ENCODE measurements around the gene SPINT1.
"Not testable (repeated sequence)": the region's sequence is repeated elsewhere in the genome, so short reads cannot be mapped to it uniquely, and the experiment has no call there.

The SPINT1 gene

DNA sequence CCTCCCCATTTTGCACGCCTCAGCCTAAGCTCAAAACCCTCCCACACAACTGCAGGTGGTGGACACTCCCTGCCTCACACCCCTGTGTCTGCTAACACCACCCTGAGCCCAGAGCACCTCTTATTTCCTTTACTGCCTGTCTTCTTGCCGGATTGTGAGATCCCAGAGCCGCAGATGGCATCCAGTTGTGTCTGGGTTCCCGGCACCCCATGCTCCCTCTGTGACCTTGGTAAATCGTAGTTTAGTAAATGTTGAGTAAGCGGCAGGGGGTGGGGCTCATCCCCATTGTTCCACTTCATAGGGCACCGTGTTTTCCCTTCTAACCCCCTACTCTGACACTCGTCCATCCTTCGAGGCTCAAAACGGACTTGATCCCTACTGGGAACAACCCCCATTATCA lies 14.9 kb downstream of the SPINT1 start:
- DNase-seq (ENCODE audit: low spot score) = no peak

DNA sequence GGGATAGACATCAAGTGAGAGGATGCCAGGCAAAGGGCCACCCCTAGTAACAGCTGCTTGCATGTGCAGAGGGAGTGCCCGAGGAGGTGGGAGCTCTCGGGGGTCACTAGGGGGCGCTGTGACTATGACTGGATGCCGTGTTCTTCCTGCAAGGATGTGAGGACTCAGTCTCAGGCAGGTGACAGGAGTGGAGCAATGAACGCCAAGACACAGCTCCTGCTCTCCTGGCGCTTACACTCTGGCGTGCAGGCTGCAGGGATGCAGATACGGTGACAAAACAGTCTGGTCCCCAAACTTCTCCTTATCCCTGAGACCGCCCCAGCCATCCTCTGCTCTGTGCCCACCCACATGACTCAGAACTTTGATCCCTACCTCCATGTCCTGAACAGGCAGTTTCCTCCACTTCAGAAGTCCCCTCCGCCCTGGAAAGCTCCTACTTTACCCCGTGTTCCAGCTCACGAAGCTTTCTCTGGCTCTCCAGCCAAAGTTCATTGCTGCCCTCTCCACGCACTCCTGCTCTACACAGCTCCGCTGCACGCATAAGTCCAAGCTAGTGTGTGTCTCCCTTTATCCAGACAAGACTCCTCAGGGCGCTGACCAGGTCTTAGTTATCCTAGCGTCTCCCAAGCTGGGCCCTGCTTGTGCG lies 15.5 kb downstream of the SPINT1 start:
- DNase-seq (ENCODE audit: low spot score) = peak; percentile 74

DNA sequence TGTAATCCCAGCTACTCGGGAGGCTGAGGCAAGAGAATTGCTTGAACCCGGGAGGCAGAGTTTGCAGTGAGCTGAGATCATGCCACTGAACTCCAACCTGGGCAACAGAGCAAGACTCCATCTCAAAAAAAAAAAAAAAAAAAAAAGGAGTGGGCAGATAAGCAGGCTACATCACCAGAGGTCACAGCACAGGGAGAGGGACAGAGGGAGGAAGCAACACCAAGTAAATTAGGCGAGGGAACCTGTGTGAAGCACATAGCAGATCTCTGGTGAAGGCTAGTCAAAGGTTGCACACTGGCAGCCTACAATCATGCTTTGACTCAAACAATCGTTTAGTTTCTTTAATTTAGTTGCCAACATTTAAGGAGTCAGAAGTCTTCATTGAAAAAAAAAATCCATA lies 17.3 kb downstream of the SPINT1 start:
- DNase-seq (ENCODE audit: low spot score) = not testable (repeated sequence)

DNA sequence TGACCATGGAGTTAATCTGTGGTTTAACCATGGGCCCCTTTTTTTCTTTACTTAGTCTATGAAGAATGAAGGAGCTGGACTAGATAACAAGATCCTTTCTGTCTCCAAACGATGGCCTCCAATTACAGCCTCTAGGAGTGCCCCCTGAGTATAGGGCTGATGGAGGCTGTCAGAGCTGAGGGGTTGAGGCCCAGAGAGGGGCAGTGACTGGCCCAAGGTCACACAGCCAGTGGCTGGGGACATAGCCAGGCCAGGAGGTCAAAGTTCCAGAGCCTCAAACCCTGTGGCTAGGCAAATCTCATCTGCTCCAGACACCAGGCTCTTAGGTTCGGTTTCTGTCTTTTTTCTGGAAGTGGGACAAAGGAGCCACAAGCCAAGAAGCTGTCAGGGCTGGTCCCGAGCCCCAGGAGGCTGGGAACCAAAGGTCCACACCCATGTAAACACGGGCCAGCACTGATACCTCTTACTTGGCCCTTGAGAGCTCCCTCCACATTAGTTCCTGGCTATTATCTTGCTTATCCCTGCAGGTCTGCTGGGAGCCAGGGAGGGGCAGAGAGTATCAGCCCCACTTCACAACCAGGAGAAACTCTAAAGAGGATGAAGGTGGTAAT lies 19.9 kb downstream of the SPINT1 start:
- DNase-seq (ENCODE audit: low spot score) = no peak

DNA sequence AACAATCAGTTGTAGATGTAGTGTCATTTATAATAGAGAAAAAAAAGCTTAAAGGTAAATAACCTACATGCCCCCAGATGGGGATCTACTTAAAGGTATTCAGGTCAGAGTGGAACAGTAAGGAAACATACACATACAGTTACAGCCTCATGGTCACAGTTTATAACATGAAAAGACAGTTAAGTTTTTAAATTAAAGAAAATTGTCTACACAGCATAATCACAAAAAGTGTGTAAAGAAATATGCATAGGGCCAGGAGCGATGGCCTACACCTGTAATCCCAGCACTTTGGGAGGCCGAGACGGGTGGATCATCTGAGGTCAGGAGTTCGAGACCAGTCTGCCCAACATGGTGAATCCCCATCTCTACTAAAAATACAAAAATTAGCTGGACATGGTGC lies 23.4 kb downstream of the SPINT1 start:
- DNase-seq (ENCODE audit: low spot score) = no peak

DNA sequence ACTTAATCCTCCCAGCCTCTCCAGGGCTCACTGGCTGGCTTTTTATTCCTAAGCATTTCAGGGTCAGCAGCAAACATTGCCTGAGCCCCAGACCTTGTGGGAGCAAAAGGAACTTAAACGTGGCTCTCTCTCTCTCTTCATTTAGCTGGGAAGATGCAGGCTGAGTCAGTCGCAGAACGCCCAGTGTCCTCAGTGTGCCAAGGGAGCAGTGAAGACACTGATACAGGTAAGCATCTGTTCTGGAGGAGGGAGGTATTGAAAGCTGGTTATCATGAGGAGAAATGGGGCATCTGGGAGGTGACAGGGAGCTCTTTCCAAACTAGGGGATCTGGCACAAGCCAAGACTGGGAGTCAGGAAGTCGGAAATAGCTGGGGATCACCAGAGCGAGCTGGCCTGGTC lies 25.8 kb downstream of the SPINT1 start:
- DNase-seq (ENCODE audit: low spot score) = no peak

DNA sequence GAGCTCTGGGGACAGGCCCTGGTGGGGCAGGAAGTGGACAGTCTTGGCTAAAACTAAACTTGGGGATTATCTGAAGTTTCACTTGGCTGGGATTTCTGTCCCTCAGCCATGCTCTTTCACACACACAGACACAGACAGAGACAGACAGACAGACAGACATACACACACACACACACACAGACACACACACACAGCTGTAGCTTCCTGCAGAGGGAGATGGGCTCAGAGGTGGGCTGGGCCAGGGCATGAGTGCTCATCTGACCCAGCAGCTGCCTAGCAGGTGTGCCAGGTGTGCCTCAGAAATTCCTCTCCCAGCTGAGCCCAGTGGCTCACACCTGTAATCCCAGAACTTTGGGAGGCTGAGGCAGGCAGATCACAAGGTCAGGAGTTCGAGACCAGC lies 26.9 kb downstream of the SPINT1 start:
- DNase-seq (ENCODE audit: low spot score) = no peak

DNA sequence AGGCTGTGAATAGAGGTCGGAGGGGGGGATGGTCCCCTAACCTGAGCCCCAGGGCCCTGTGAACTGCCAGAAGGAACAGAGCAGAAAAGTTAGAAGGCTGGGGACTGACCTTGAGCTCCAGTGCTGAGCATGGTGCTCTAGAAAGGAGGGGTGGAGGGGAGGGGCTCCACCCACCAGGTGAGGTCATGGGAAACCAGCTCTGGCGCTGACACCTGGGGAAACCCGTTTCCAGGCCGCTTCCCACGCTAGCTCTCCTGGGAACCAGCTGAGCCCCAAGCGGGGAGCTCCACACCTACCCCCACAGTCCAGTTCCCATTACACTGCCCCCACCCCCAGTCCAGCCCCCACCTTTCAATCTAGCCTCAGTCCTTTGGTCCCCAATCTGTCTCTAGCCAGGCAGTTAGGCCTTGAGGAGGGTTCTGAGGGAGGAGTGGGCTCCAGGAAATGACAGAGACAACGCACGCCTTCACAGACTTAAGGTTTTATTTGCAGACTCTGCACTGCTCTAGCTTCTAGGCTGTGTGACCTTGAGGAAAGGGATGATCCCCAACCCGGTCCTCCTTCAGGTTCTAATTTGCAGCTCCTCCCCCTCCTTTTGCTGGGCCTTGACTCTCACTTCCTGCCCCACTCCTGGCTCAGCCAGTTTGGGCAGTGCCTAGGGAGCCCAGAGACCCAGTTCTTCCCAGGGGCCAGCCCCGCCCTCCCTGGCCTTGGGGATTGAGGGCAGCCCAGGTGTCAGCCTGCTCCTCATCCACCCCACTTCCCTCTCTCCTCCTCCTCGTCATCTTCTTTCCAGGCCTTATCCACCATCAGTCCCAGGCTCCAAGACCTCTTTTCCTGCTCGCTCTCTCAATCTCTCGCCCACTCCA lies 28.1 kb downstream of the SPINT1 start:
- DNase-seq (ENCODE audit: low spot score) = no peak

DNA sequence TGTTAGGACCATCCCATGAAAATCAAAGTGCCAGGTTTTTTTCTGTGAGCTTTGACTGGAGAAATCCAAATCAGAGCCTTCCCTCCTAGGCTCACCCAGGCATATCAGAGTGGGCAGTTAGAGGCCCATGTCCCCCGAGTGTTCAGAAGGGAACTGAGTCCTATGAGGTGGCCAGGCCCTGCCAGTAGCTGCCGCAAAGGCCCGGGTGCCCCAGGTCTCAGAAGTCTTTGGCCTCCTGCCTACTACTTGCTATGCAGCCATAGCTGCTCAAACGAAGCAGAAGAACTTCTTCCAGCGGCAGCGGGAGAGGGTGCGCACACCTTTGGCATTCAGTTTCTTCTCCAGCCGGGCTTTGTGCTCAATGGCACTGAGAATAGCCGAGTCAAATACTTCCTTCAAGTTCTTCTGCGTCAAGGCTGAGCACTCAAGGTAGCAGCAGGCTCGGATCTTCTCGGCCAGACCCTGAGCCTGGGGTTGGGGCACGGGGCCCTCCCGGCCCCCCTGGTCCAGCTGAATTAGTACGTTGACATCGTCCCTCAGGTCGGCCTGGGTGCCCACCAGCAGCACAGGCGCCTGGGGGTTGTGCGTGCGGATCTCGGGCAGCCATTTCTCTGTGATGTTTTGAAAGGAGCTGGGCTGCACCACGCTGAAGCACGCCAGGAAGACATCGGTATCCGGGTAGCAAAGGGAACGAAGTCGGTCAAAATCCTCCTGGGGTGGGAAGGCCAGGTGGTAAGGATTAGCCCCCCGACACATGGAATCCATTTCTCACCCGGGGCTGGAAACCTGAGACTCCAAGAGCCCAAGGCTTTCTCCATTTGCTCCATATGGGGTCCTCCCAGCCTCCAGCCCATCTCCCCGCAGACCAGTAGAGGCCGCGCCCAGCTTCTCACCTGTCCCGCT lies 29.2 kb downstream of the SPINT1 start:
- no peak for DNase-seq (ENCODE audit: low spot score)

DNA sequence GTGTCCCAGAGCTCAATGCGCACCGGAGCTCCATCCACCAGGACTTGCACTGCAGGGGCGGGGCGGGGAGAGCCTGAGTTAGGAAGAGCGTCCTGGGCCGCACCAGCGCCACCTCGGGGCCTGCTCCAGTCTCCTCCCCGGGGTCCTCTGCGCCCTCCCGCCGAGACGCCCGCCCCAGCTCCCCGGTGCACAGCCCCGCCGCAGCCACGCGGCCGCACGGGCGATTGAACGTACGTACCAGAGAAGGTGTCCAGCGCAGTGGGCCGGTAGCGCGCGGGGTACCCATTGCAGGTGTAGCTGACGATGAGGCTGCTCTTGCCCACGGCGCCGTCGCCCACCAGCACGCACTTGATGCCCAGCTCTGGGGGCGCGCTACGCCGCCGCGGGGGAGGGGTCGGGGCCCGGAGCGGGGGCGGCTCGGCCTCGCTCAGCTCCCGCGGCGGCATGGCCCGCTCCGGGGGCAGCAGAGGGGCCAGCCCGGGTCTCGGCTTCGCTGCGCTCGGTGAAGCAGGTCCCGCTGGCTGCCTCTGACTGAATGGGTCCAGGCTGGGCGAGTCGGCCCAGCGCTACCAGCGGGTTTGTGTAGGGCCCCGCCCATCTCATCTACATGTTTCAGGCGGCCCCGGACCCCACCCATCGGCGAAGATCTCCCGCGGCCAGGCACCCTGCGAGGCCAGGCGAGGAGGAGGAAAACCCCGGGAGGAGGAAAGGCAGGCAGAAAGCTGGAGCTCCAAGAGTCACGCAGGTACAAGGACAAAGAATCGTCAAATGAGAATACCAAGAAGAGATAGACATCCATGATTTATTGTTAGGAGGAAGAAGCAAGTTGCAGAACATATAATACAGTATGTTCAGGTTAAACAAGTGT lies 30.1 kb downstream of the SPINT1 start, which contains the start of gene RHOV:
Gene RHOV, minus strand, starts transcription at position 541 of the 868 bp plus-strand sequence. Its CDS starts 95 bp downstream, at position 446.
- DNase-seq (ENCODE audit: low spot score) = peak; percentile 66

DNA sequence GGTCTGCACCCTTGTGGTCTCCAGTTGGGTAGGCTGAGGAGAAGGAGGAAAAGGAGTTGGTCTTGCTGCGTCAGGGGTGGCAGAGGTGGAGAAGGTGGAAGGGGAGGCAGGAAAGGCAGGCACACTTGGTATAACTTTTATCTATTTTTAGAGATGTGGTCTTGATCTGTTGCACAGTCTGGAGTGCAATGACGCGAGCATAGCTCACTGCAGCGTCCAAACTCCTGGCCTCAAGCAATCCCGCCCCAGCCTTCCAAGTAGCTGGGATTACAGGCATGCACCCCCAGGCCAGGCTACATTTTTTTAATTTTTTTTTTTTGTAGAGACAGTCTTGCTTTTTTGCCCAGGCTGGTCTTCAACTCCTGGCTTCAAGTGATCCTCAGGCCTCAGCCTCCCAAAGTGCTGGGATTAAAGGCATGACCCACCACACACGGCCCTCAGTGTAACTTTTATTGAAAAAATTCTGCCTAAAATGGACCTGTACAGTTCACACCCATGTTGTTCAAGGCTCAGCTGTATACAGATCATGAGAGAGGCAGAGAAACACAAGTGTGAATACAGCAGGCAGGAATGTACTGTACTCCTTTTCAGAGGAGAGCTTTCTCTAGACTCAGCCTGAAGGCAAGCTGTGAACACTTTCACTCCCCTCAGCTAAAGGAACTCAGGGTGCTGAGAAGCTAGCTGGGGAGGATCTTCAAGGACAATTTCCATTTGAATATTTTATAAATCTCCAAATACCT lies 32.3 kb downstream of the SPINT1 start:
- no peak for DNase-seq (ENCODE audit: low spot score)

DNA sequence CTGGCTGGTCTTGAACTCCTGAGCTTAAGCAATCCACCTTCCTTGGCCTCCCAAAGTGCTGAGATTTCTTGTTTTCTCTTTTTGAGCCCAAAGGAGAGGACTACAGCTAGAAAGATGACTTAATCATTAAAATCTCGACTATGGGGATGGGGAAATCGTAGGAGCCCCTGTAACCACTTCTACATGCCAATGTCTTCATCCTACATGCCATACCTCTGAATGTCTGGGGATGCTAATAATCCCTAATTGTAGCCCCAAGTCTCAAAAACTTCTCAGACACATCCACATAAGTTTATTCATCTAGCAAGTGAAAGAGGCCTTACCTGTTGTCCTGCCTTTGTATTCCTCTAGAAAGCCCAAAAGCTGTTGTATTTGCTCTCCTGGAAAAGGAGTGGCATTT lies 33.8 kb downstream of the SPINT1 start:
- no peak for DNase-seq (ENCODE audit: low spot score)

DNA sequence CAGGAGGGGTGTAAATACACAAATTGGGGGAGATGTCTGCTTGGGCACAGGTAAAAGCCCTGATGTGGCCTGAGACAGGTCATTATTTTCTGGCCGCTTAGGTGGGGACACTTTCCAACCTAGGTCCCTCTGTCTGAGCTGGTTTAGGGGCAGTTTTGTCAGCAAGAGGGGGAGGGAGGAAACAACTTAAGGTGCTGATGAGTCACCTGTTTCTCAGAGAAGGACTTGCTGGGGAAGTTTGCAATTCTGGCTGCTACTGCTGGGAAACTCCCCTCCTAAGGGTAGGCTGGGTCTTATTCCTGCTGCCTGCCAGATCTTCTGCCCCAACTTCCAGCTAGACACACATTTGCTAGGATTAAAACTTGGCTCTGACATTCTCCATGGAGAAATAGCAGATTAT lies 34.9 kb downstream of the SPINT1 start:
- DNase-seq (ENCODE audit: low spot score) = no peak

DNA sequence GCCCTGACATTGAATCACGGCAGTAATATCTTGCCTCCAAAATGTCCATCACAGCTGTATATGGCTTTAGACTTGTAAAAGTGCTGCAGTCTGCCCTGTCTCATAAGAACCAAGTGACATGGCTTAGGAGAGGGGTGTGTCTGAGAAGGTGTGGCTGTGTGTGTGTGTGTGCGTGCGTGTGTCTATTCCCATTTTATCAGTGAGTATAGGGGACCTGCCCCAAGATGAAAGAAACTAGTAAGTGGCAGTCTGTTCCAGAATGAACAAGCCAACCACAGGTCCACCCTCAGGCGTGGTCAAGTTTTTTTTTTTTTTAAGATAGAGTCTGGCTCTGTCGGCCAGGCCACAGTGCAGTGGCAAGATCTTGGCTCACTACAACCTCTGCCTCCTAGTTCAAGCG lies 35.8 kb downstream of the SPINT1 start:
- DNase-seq (ENCODE audit: low spot score) = no peak

DNA sequence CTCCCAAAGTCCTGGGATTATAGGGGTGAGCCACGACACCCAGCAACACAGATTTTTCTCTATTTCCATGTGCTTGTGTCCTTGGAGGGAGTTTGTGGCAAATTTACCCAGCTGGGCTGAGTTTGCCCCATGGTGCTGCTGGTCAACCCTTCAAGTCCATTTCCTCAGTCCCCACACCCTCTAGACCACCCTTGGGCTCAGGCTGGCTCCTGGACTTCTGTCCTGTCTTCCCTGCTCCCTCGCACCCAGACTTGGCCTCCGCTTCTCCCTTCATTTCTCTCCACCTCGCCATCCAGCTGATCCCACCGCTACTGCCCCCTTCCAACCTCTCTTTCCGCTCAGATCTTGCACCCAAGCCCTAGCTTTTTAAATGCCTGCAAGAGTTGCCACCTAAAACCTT lies 37.5 kb downstream of the SPINT1 start:
- no peak for DNase-seq (ENCODE audit: low spot score)

DNA sequence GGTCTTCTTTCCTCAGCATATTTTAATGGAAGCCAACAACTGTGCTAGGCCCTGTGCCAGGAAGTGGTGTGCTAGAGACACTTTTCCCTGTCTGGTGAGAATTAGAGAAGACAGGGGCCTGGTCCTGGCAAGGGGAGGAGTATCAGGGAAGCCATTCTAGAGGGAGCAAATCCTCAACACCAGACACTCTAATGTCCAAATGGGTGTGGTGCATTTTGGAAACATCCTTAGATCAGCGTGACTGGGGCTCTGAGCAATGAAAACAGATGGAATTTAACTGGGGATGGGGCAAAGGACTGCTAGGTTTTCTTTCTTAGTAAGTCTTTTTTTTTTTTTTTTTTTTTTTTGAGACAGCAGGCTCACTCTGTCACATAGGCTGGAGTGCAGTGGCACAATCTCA lies 42.7 kb downstream of the SPINT1 start:
- DNase-seq (ENCODE audit: low spot score) = no peak

DNA sequence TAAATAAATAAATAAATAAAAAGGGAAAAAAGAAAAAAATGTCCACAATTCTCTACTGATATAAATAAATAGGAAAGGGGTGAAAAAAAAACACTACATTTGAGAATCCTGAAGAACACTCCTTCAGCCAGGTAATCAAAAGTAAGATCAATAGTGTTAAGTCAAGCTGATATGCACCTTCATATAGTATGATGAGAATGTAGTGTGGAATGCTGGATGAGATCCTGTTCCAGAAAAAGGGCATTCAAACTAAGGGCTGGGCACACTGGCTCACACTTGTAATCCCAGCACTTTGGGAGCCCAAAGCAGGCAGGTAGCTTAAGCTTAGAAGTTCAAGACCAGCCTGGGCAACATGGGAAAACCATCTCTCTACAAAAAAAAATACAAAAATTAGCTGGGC lies 45.3 kb downstream of the SPINT1 start:
- DNase-seq (ENCODE audit: low spot score) = no peak

DNA sequence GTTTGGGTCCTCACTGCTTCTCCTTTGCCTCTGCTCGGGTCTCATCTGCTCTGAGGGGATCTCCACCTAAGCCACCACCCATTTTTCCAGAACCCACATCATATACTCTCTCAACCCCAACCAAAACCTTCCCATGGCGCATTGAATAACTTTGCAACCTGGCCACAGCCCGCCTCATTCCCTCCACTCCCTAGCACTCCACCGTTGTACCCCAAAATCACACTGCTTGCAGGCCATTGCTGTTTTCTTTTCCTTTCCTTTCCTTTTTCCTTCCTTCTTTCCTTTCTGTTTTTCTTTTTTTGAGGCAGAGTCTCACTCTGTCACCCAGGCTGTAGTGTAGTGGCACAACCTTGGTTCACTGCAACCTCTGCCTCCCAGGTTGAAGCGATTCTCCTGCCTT lies 47.3 kb downstream of the SPINT1 start:
- DNase-seq (ENCODE audit: low spot score) = no peak

DNA sequence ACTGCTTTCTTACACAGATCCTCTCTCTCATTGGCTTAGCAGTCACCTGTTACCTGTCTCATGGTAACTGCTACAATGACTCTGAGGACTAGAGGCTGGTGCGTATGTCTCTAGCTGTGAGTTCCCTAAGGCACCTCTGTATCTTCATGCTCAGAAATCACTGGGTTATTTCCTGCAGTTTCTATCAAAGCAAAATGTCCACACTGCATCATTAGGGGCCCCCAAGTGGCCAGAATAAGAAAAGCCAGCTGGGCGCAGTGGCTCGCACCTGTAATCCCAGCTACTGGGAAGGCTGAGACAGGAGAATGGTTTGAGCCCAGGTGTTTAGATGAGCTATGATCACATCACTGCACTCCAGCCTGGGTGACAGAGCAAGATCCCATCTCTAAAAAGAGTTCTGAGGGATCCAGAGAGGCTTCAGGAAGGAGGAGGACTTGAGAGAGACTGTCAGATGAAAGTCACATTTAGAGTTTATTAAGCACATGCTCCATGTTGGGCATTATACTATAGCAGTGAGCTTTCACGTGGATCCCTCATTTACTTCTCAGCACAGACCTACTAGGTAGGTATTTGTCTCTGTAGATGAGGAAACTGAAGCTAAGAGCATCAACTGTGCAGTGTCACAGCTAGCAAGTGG lies 48.1 kb downstream of the SPINT1 start:
- DNase-seq (ENCODE audit: low spot score) = peak; percentile 59

All from SK-N-DZ (cell line).